PFSK-1 (cell line): ENCODE data around the gene BPIFB4.

ENCODE experiments used
- FOXP2 ChIP-seq: optimal IDR thresholded peaks from 2 replicates; pipeline ENCODE3; 2011; ENCODE audit warnings: borderline replicate concordance, control low read depth, inconsistent platforms; ENCODE audit not compliant: insufficient read depth; ENCODE audit errors: extremely low read length, extremely low read depth
- POLR2AphosphoS5 ChIP-seq: IDR thresholded peaks from 2 replicates; pipeline ENCODE4 v1.6.1; 2012; ENCODE audit warnings: low read depth, mild to moderate bottlenecking, control low read depth, low read length, moderate library complexity
- REST ChIP-seq, 2 experiments: IDR thresholded peaks; 2 replicates each; pipeline versions ENCODE4 v1.6.1 to v1.8.0; 2011 to 2012; ENCODE audit warnings: low read depth in 2 of 2, low read length in 2 of 2, control low read depth in 1 of 2, inconsistent platforms in 1 of 2, mild to moderate bottlenecking in 1 of 2, moderate library complexity in 1 of 2; ENCODE audit not compliant: insufficient read depth in 1 of 2
- SIN3A ChIP-seq: IDR thresholded peaks from 2 replicates; pipeline ENCODE4 v1.6.1; 2012; ENCODE audit warnings: mild to moderate bottlenecking, low read length, moderate library complexity, borderline replicate concordance; ENCODE audit not compliant: insufficient read depth
- TAF1 ChIP-seq: IDR thresholded peaks from 2 replicates; pipeline ENCODE4 v1.6.1; 2012; ENCODE audit warnings: low read length, control low read depth, borderline replicate concordance; ENCODE audit not compliant: insufficient read depth

DNA sequence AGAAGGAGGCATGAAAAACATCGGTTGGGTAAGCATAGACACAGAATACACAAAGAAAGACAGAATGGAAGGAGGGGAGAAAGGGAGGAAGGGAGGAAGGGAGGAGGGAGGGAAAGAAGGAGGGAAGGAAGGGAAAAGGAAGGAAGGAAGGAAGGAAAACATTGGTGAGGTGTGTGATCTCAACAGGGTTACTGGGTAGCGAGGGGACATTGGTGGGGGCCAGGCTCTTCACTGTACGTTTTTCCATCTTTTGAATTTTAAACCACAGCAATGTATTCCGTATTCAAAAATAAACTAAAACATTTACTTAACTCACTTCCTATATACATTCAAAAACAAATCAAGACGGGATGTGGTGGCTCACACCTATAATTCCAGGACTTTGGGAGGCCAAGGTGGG, 67.9 kb downstream of the BPIFB4 start:
- TF ChIP-seq REST (IDR thresholded peaks at IDR 0.05; ENCODE audit: insufficient read depth in 1 of 2, low read depth in 2 of 2, low read length in 2 of 2) (no peak), POLR2AphosphoS5 (no peak), TAF1 (no peak), SIN3A (no peak), FOXP2 (no peak)
